PFSK-1 (cell line): ENCODE data around the gene SLC29A4.

Experiments used
- POLR2AphosphoS5 ChIP-seq: IDR thresholded peaks from 2 replicates; pipeline ENCODE4 v1.6.1; 2012; ENCODE audit warnings: low read depth, mild to moderate bottlenecking, control low read depth, low read length, moderate library complexity
- REST ChIP-seq, 2 experiments: IDR thresholded peaks; 2 replicates each; pipeline versions ENCODE4 v1.6.1 to v1.8.0; 2011 to 2012; ENCODE audit warnings: low read depth in 2 of 2, low read length in 2 of 2, control low read depth in 1 of 2, inconsistent platforms in 1 of 2, mild to moderate bottlenecking in 1 of 2, moderate library complexity in 1 of 2; ENCODE audit not compliant: insufficient read depth in 1 of 2
- SIN3A ChIP-seq: IDR thresholded peaks from 2 replicates; pipeline ENCODE4 v1.6.1; 2012; ENCODE audit warnings: mild to moderate bottlenecking, low read length, moderate library complexity, borderline replicate concordance; ENCODE audit not compliant: insufficient read depth
- TAF1 ChIP-seq: IDR thresholded peaks from 2 replicates; pipeline ENCODE4 v1.6.1; 2012; ENCODE audit warnings: low read length, control low read depth, borderline replicate concordance; ENCODE audit not compliant: insufficient read depth

- TF ChIP-seq REST (IDR thresholded peaks at IDR 0.05; ENCODE audit: insufficient read depth in 1 of 2, low read depth in 2 of 2, low read length in 2 of 2) (no peak), TAF1 (no peak), POLR2AphosphoS5 (no peak), SIN3A (no peak)
These were observed 59.9 kb downstream of the SLC29A4 start for GRCh38 chr7:5342631-5343030.
